ENCODE data around the gene HIPK1. TPM values are rescaled to one million over a fixed set of nuclear protein-coding genes. Genes with fewer than 3 reads are reported as not detected.
"Not testable (repeated sequence)": the region's sequence is repeated elsewhere in the genome, so short reads cannot be mapped to it uniquely, and the experiment has no call there.

HIPK1 gene
- total and polyA plus RNA-seq, 7 donors: 13.8 to 57.1 (median 47.2) TPM

DNA sequence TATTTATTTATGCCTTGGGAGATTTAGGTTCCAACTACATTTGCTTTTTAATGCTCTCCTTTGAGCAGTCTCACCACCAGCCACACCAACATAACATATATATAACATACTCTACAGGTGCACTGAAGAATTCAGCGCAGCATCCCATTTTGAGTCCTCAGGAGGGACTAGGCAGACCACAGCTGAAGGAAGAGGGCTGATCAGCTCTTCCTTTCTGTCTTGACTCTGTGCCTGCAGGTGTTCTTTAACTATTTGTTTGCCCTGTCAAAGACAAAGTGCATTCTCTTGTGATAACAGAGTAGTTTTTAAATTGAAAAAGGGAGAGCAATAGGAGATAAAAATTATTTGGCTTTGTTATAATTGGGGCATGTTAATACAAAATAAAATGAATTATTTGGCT, 17.0 kb downstream of the HIPK1 start:
- no peak for DNase-seq
- Histone ChIP-seq H3K27ac (no peak overlapping the region), H3K9me3 (no peaks in the 10 kb centered on the region), H3K4me1 (peaks cover 0 to 57% (median 40%) of the 10 kb centered on the region in 4 donors), H3K4me3 (no peak overlapping the region), H3K27me3 (no peaks in the 10 kb centered on the region), H3K36me3 (peaks cover 0 to 26% (median 0%) of the 10 kb centered on the region in 4 donors)
- TF ChIP-seq POLR2AphosphoS5 (IDR thresholded peaks at IDR 0.05) (no peak), EP300 (IDR thresholded peaks at IDR 0.05) (no peak), POLR2A (IDR thresholded peaks at IDR 0.05) (no peak)
- TF ChIP-seq, protein P1, sequence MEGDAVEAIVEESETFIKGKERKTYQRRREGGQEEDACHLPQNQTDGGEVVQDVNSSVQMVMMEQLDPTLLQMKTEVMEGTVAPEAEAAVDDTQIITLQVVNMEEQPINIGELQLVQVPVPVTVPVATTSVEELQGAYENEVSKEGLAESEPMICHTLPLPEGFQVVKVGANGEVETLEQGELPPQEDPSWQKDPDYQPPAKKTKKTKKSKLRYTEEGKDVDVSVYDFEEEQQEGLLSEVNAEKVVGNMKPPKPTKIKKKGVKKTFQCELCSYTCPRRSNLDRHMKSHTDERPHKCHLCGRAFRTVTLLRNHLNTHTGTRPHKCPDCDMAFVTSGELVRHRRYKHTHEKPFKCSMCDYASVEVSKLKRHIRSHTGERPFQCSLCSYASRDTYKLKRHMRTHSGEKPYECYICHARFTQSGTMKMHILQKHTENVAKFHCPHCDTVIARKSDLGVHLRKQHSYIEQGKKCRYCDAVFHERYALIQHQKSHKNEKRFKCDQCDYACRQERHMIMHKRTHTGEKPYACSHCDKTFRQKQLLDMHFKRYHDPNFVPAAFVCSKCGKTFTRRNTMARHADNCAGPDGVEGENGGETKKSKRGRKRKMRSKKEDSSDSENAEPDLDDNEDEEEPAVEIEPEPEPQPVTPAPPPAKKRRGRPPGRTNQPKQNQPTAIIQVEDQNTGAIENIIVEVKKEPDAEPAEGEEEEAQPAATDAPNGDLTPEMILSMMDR (IDR thresholded peaks at IDR 0.05): no peak
- intact Hi-C loops (cut with DNase I): no loop called here
- WGBS, 2 donors: 43 to 44% methylated on average over 1 of the region's 1 CpG

DNA sequence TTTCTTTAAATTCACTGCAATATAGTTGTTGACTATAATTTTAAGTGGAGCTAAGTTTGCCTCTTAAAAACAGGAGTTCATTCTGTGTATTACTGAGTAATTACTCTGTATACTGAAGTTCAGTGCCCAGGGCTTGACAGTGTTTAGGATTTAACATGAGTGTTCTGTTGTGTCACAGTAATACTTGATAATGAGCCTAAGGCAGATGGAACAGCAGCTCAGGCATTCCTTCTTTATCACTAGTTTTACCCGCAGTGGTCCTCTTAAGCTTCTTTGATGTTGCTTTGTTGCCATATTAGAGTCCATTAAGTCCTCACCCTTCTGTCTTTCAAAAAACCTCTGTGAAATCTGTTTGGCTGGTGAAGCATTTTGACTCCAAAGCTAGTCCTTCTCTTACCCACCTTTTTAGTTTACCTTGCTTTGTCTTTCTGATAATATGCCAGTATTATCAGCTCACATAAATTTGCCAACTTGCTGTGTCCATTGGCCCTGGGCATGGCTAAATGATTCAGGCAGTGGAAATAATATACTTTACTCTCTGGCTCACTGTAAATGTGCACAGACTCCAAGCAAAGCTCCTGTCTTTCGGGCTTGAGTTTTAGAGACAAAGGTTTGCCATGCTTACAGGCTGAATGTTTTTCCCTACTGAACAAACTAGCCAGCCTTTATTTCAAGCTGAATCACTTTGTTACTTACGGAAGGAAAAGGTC, 17.7 kb downstream of the HIPK1 start:
- WGBS, 2 donors: 19 to 35% methylated on average over 3 of the region's 3 CpGs
- H3K4me3 ChIP-seq: no peak overlapping the region
- no peak for DNase-seq
- peaks cover 0 to 19% (median 0%) of the 10 kb centered on the region in 4 donors for H3K36me3 ChIP-seq
- H3K27ac ChIP-seq: peak overlapping the region; percentile 25 to 57 (median 48)
- intact Hi-C loops (cut with DNase I): no loop called here
- no peaks in the 10 kb centered on the region for H3K9me3 ChIP-seq
- TF ChIP-seq POLR2A (IDR thresholded peaks at IDR 0.05): no peak
- H3K27me3 ChIP-seq: no peaks in the 10 kb centered on the region
- peaks cover 0 to 62% (median 40%) of the 10 kb centered on the region in 4 donors for H3K4me1 ChIP-seq

DNA sequence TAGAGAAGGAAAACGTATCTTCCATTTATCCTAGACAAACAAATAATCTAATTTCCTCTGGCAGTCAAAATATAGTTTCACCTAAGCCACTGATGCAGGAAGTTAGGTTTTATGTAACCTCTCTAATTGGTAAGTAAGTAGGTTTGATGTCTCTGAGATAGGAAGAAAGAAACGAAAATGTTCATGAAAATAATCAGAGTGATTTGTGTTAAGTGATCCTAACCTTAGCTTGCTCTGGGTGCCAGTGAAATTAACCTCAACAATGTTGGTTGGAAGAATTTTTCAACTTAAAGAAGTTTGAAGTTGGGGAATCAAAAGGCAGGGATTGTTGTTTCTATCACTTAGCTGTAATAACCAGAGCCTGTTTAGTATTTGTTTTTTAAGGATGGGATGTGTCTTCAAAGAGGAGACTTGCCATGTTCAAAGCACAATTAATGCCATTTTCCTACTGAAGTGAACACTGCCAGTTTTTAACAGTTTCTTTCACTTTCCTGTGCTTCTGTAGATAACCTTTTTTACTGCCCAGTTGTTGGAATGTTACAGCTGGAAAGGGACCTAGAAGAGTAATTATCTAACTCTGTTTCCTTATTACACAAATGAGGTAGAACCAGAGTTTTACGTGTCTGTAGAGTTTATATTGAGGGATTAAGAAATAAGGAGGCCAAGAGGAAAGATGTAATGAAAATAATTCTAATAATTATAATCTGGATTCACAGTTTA, 18.4 kb downstream of the HIPK1 start:
- H3K4me1 ChIP-seq: peaks cover 0 to 66% (median 40%) of the 10 kb centered on the region in 4 donors
- H3K9me3 ChIP-seq: no peaks in the 10 kb centered on the region
- H3K27me3 ChIP-seq: no peaks in the 10 kb centered on the region
- WGBS, 2 donors: 3 to 16% methylated on average over 3 of the region's 3 CpGs
- TF ChIP-seq, protein P1 (IDR thresholded peaks at IDR 0.05): no peak
- TF ChIP-seq EP300 (IDR thresholded peaks at IDR 0.05) (no peak), POLR2A (IDR thresholded peaks at IDR 0.05) (no peak), POLR2AphosphoS5 (IDR thresholded peaks at IDR 0.05) (no peak)
- H3K36me3 ChIP-seq: peaks cover 0 to 12% (median 0%) of the 10 kb centered on the region in 4 donors
- no peak for DNase-seq
- peak overlapping the region; percentile 25 to 57 (median 48) for H3K27ac ChIP-seq
- H3K4me3 ChIP-seq: no peak overlapping the region
- intact Hi-C loops (cut with DNase I): no loop called here

DNA sequence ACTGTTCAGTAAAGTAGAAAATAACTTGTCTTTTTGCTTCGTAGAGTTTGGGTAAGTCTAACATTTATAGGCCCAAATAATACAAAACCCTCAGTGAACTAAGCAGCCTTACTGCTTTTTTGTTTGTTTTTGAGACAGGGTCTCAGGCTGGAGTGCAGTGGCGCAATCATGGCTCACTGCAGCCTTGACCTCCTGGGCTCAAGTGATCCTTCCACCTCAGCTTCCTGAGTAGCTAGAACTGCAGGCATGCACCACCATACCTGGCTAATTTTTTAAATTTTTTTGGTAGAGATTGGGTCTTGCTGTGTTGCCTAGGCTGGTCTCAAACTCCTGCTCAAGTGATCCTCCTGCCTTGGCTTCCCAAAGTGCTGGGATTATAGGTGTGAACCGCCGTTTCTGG, 19.0 kb downstream of the HIPK1 start:
- Histone ChIP-seq H3K27ac (peak overlapping the region; percentile 2 to 57 (median 48)), H3K4me1 (peaks cover 0 to 62% (median 40%) of the 10 kb centered on the region in 4 donors), H3K36me3 (peaks cover 0 to 11% (median 0%) of the 10 kb centered on the region in 4 donors)
- H3K4me3 ChIP-seq; H3K9me3 ChIP-seq; DNase-seq; H3K27me3 ChIP-seq; intact Hi-C loops (cut with DNase I): not testable (repeated sequence)
- 68 to 72% methylated on average over 4 of the region's 4 CpGs for WGBS, 2 donors

DNA sequence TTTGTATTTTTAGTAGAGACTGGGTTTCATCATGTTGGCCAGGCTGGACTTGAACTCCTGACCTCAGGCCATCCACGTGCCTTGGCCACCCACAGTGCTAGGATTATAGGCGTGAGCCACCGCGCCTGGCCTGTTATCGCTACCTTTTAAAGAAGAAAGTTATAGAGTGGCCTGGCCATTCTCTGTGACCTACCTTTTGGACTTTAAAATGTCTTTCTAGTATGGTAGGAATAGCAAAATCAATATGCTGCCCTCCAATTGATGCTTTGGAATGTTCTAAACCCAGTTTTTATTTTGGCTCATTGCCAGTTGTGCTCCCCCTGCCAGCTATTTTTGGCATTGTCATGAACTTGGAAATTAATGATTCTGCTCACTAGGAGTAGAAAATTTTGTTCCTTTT, 19.9 kb downstream of the HIPK1 start:
- 84% methylated on average over 5 of the region's 5 CpGs for WGBS, 2 donors
- Histone ChIP-seq H3K9me3 (no peaks in the 10 kb centered on the region), H3K27ac (peak overlapping the region in 3 of 4 donors; percentile 19 to 54 (median 41)), H3K4me1 (peaks cover 0 to 61% (median 40%) of the 10 kb centered on the region in 4 donors), H3K27me3 (no peaks in the 10 kb centered on the region), H3K36me3 (peaks cover 0 to 11% (median 2%) of the 10 kb centered on the region in 4 donors), H3K4me3 (no peak overlapping the region)
- intact Hi-C loops (cut with DNase I): no loop called here
- TF ChIP-seq, protein P1 (IDR thresholded peaks at IDR 0.05): peak in 2 of 4 experiments; percentile 16 to 24
- TF ChIP-seq POLR2A (IDR thresholded peaks at IDR 0.05) (no peak), POLR2AphosphoS5 (IDR thresholded peaks at IDR 0.05) (peak in 2 of 4 donors; percentile 48 to 57), EP300 (IDR thresholded peaks at IDR 0.05) (no peak)
- DNase-seq: no peak

All from sigmoid colon (tissue), 7 donors.